C4-2B (cell line): ENCODE data around the gene INPP4A.

Experiments used
- H3K27ac ChIP-seq: fragments of 450-650 bp; 2 replicates; pipeline ENCODE4 v1.5.1; 2017
- CTCF ChIP-seq: fragments of 450-650 bp; conservative IDR thresholded peaks from 2 replicates; pipeline ENCODE4 v1.5.1; 2017; ENCODE audit warnings: mild to moderate bottlenecking
- ZFX ChIP-seq: fragments of 450-650 bp; IDR thresholded peaks from 2 replicates; pipeline ENCODE4 v1.6.1; 2017

INPP4A gene

DNA sequence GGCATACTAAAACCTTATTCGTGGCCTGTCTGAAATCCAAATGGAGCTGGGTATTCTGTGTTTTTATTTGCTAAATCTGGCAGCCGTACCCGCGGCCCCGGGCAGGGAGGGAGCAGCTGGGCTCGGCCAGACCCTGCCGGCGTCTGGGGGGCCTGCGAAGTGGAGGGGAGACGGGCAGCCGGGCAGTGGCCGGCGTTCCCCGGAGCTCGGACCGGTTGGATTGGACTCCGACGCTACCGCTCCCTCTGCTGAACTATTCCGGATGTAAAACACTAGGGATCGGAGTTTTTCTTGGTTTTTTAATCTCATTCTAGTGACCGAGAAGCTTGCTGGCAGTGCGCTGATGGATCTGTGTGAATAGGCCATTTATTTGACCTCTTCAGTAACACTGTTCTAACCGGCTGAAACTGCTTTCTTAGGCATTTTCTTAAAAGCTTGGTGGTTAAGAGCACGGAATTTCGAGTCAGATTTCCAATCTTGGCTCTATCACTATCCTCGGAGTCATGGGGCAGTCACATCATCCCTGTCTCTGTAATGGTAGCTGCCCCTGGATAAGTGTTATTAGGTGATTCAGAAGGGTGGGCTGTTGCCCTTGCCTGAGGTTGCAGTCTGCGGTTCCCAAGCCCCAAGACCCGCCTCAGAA, 164.4 kb downstream of the INPP4A start:
- peak overlapping the region; percentile 92 for H3K27ac ChIP-seq
- peak; percentile 65; the same call in 1 of the 2 replicates for TF ChIP-seq ZFX
- TF ChIP-seq CTCF = no peak

GRCh38 chr2:98614024-98614739, 169.5 kb downstream of the INPP4A start:
- H3K27ac ChIP-seq = no peak overlapping the region
- TF ChIP-seq CTCF (no peak), ZFX (no peak)

- H3K27ac ChIP-seq = no peak overlapping the region
- TF ChIP-seq ZFX (no peak), CTCF (no peak)
These were observed 170.8 kb downstream of the INPP4A start for GRCh38 chr2:98615481-98615880.

- no peak overlapping the region for H3K27ac ChIP-seq
- TF ChIP-seq ZFX (no peak), CTCF (no peak)
These were observed 172.5 kb downstream of the INPP4A start for GRCh38 chr2:98617149-98617548.

GRCh38 chr2:98623657-98624056, 179.0 kb downstream of the INPP4A start:
- TF ChIP-seq CTCF (no peak), ZFX (no peak)
- H3K27ac ChIP-seq = no peak overlapping the region

DNA sequence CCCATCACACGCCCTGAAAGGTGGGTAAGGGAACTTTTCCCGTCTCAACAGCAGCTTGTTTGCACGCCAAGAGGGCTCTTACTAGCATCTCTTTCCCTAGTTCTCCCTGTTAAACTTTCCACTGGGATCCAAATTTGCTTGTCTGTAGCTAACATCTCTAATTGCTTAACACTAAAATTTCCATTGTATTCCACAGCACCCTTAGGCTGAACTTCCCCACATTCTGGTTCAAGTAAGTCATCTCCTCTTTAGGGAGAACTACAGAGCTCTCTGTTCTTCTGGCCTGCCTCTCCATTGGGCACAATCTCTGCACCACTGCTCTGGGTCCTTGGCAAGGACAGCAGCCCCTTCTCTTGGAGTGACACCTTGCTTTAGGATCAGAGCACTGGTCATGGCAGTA, 187.7 kb downstream of the INPP4A start:
- TF ChIP-seq ZFX (no peak), CTCF (no peak)
- no peak overlapping the region for H3K27ac ChIP-seq

DNA sequence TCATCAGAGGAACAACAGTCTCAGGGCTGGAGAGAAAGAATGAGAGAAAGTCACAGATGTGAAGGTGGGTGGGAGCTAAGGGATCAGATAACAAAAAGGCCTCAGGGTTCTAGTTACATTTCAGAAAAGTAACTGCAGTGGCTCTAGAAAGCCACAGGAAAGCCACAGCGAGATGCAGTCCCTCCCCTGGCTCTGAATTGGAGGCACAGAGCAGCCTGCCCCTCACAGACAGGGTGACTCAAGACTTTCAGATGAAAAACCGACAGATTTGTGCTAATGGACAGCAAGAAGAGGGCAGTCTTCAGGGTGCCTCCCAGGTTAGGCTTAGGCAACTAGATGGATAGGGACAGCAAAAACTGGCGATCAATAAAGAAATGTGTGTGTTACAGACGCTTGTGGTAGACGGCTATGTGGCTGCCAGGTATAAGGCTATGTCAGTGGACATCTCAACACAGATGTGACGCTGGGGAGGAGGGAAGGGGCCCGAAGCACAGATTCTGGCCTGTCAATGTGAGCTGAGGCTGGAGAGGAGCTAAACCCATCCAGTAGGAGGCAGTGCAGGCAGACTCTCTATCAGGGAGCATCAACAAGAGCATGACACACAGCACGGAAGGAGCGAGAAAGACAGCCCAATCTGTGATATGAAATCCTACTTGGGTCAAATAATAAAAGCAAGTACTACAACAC, 189.9 kb downstream of the INPP4A start:
- TF ChIP-seq CTCF (peak; percentile 66), ZFX (no peak)
- H3K27ac ChIP-seq = no peak overlapping the region
